SK-N-SH treated with all-trans-retinoic acid at 6 μM for 48 hours (cell line): ENCODE data around the gene DLG1.
A peak's percentile ranks its signal among the peaks of the same experiment; 100 is the strongest.

Experiments used
- ATAC-seq: fragments of 200-7000 bp; cut with Tn5 transposase; 3 replicates; pipeline ENCODE4 v1.9.1; 2020; ENCODE audit warnings: mild to moderate bottlenecking, moderate library complexity
- BACH2 ChIP-seq: fragments of 250-450 bp; sonication (Bioruptor Pico); IDR thresholded peaks from 2 replicates; pipeline ENCODE4 v1.9.0; 2021; ENCODE audit warnings: mild to moderate bottlenecking, borderline replicate concordance
- CSDC2 ChIP-seq: fragments of 250-450 bp; sonication (Bioruptor Pico); IDR thresholded peaks from 2 replicates; pipeline ENCODE4 v1.5.0; 2020; ENCODE audit warnings: mild to moderate bottlenecking, moderate library complexity
- ESRRG ChIP-seq: fragments of 250-450 bp; sonication (Bioruptor Pico); IDR thresholded peaks from 2 replicates; pipeline ENCODE4 v1.6.1; 2021; ENCODE audit warnings: mild to moderate bottlenecking
- GLIS3 ChIP-seq: fragments of 250-450 bp; sonication (Bioruptor Pico); IDR thresholded peaks from 2 replicates; pipeline ENCODE4 v1.5.0; 2020; ENCODE audit warnings: mild to moderate bottlenecking, moderate library complexity
- ISL1 ChIP-seq: fragments of 250-450 bp; sonication (Bioruptor Pico); IDR thresholded peaks from 2 replicates; pipeline ENCODE4 v2.1.2; 2022; ENCODE audit warnings: mild to moderate bottlenecking, moderate library complexity
- PPARA ChIP-seq: fragments of 250-450 bp; sonication (Bioruptor Pico); IDR thresholded peaks from 2 replicates; pipeline ENCODE4 v1.5.0; 2020; ENCODE audit warnings: mild to moderate bottlenecking, borderline replicate concordance
- RARB ChIP-seq: fragments of 250-450 bp; sonication (Bioruptor Pico); IDR thresholded peaks from 2 replicates; pipeline ENCODE4 v1.8.0; 2021; ENCODE audit warnings: mild to moderate bottlenecking, moderate library complexity
- SNAI2 ChIP-seq: fragments of 250-450 bp; sonication (Bioruptor Pico); IDR thresholded peaks from 2 replicates; pipeline ENCODE4 v1.5.0; 2020; ENCODE audit warnings: mild to moderate bottlenecking, moderate library complexity
- TOX ChIP-seq: fragments of 250-450 bp; sonication (Bioruptor Pico); IDR thresholded peaks from 2 replicates; pipeline ENCODE4 v1.8.0; 2021; ENCODE audit warnings: mild to moderate bottlenecking, moderate library complexity, borderline replicate concordance
- ZC3H10 ChIP-seq: fragments of 250-450 bp; sonication (Bioruptor Pico); IDR thresholded peaks from 2 replicates; pipeline ENCODE4 v1.5.1; 2021; ENCODE audit warnings: mild to moderate bottlenecking, moderate library complexity
- ZFP3 ChIP-seq: fragments of 250-450 bp; sonication (Bioruptor Pico); IDR thresholded peaks from 2 replicates; pipeline ENCODE4 v1.5.0; 2020; ENCODE audit warnings: mild to moderate bottlenecking, moderate library complexity
- ZFP30 ChIP-seq: fragments of 450-650 bp; formaldehyde crosslinking; IDR thresholded peaks from 2 replicates; pipeline ENCODE4 v1.5.0; 2022; ENCODE audit warnings: mild to moderate bottlenecking, moderate library complexity
- ZNF565 ChIP-seq: fragments of 450-650 bp; formaldehyde crosslinking; conservative IDR thresholded peaks from 2 replicates; pipeline ENCODE4 v1.5.0; 2020; ENCODE audit warnings: low read depth, mild to moderate bottlenecking, moderate library complexity
- ZNF8 ChIP-seq: fragments of 450-650 bp; formaldehyde crosslinking; IDR thresholded peaks from 2 replicates; pipeline ENCODE4 v1.5.0; 2020; ENCODE audit warnings: mild to moderate bottlenecking, moderate library complexity
- TF ChIP-seq, protein P1 (sequence below): fragments of 250-450 bp; sonication (Bioruptor Pico); IDR thresholded peaks from 2 replicates; pipeline ENCODE4 v1.5.1; 2020; ENCODE audit warnings: low read depth, mild to moderate bottlenecking, moderate library complexity
- TF ChIP-seq, protein P2 (sequence below): fragments of 250-450 bp; sonication (Bioruptor Pico); IDR thresholded peaks from 2 replicates; pipeline ENCODE4 v1.5.1; 2021; ENCODE audit warnings: mild to moderate bottlenecking, moderate library complexity
- TF ChIP-seq, protein P3 (sequence below): fragments of 250-450 bp; sonication (Bioruptor Pico); IDR thresholded peaks from 2 replicates; pipeline ENCODE4 v1.5.0; 2020; ENCODE audit warnings: mild to moderate bottlenecking, moderate library complexity
- TF ChIP-seq, protein P4 (sequence below): fragments of 250-450 bp; sonication (Bioruptor Pico); IDR thresholded peaks from 2 replicates; pipeline ENCODE4 v1.8.0; 2021; ENCODE audit warnings: low read depth, mild to moderate bottlenecking, moderate library complexity, borderline replicate concordance

Gene DLG1

DNA sequence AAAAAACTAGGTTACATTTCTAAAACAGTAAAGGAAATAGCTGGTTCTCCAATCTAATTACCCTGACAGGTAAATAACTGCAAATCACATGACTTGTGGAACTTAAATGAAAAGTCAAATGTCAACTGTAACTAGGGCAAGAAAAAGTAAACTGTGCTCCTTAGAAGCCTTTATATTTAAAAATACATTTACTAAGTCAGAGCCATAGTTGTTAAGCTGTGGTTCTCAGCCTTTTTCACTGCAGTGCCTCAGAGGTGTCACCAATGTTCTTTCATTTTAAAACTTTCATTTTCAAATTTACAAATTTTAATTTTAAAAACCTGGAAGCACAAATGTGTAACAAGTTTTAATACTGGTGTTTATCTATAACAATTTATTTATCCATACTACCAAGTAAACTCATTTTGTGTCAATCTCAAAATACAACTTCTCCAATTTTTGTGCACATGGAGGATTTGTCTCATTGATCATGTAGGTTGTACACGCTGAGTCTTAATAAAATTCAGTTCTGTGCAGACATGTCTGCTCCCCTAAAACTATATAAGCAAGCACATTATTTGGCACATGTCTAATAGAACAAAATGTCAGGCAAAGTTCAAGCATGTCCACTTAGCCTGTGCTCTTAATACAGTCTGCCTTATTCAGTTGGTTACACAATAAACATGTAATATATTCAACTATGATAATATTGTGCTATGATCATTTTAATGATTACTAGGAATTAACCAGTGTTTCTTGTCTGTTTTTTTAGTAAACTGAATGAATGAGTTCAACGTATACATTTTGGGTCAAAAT, 70.4 kb downstream of the DLG1 start (continued):
- TF ChIP-seq SNAI2 (CRISPR knock-in tag) = no peak
- TF ChIP-seq, all 23 proteins: peak for 0

DNA sequence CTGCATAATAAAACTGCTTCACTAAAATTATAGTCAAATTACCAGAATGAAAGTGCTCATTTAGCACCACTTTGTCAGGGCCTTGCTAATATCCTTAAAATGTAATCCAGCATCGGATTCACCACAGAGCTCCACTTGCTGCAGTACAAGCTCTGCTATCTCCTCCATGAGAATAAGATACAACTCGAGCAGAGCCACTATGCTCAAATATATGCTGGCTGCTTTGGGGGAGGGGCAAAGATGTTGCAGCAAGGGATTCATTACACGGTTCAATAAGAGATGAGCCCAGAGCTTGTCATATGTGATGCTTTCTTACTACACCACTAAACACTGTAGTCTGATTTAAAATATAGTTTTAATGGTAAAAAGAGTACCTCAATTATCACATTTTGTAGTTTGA, 72.2 kb downstream of the DLG1 start:
- peak; percentile 69 for ATAC-seq
- TF ChIP-seq, protein P1, sequence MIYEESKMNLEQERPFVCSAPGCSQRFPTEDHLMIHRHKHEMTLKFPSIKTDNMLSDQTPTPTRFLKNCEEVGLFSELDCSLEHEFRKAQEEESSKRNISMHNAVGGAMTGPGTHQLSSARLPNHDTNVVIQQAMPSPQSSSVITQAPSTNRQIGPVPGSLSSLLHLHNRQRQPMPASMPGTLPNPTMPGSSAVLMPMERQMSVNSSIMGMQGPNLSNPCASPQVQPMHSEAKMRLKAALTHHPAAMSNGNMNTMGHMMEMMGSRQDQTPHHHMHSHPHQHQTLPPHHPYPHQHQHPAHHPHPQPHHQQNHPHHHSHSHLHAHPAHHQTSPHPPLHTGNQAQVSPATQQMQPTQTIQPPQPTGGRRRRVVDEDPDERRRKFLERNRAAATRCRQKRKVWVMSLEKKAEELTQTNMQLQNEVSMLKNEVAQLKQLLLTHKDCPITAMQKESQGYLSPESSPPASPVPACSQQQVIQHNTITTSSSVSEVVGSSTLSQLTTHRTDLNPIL (CRISPR knock-in tag) = no peak
- no peak for TF ChIP-seq ZNF8 (CRISPR knock-in tag)
- no peak for TF ChIP-seq ZC3H10 (CRISPR knock-in tag)
- no peak for TF ChIP-seq PPARA (CRISPR knock-in tag)
- no peak for TF ChIP-seq ESRRG (CRISPR knock-in tag)
- no peak for TF ChIP-seq ZNF565 (CRISPR knock-in tag)

DNA sequence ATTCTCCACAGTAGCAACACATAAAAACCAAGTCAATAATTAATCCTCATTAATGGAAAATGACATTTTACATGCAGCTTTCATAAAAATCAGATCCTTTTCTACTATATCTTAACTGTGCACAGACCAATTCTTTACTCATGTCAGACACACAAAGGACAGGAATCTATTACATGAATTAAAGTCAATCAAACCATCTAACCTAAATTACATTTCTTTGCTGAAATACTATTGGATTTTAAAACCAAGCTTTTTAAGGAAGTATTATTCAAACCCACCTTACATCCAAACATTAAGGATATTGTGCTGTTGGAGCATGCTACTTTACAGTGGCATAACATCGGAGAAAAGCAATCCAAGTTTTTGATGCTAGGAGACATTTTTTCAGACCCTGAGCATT, 72.8 kb downstream of the DLG1 start:
- no peak for TF ChIP-seq RARB (CRISPR knock-in tag)
- TF ChIP-seq, protein P2, sequence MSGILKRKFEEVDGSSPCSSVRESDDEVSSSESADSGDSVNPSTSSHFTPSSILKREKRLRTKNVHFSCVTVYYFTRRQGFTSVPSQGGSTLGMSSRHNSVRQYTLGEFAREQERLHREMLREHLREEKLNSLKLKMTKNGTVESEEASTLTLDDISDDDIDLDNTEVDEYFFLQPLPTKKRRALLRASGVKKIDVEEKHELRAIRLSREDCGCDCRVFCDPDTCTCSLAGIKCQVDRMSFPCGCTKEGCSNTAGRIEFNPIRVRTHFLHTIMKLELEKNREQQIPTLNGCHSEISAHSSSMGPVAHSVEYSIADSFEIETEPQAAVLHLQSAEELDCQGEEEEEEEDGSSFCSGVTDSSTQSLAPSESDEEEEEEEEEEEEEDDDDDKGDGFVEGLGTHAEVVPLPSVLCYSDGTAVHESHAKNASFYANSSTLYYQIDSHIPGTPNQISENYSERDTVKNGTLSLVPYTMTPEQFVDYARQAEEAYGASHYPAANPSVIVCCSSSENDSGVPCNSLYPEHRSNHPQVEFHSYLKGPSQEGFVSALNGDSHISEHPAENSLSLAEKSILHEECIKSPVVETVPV (CRISPR knock-in tag) = no peak
- TF ChIP-seq ESRRG (CRISPR knock-in tag) = no peak
- no peak for TF ChIP-seq SNAI2 (CRISPR knock-in tag)
- TF ChIP-seq ZFP30 (CRISPR knock-in tag) = no peak
- ATAC-seq = peak; percentile 18; the same call in 2 of the 3 replicates

DNA sequence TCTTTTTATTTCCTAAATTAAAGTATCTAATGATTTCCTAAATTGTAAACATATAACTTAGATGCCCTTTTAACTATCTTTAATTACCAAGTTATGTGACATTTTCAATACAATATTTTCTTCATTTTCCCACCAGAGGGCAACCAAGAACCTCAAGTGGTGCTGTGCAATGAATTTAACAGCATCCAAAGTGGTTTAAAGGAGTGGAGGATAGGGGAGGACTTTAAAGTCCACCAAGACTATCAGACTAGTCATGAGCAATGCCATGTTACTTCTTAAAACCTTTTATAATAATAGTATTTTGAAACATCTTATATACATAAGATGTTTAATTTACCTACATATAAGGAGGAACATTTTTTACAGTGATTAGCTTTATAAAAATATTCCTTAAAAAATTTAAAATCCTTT, 74.4 kb downstream of the DLG1 start:
- peak; percentile 80 for ATAC-seq
- TF ChIP-seq ZFP30 (CRISPR knock-in tag) = peak; percentile 75
- no peak for TF ChIP-seq RARB (CRISPR knock-in tag)
- TF ChIP-seq PPARA (CRISPR knock-in tag) = no peak
- TF ChIP-seq, protein P2 (CRISPR knock-in tag) = no peak
- no peak for TF ChIP-seq ISL1 (CRISPR knock-in tag)
- no peak for TF ChIP-seq CSDC2
- TF ChIP-seq ZNF8 (CRISPR knock-in tag) = no peak
- TF ChIP-seq ZNF565 (CRISPR knock-in tag) = no peak
- TF ChIP-seq, protein P3, sequence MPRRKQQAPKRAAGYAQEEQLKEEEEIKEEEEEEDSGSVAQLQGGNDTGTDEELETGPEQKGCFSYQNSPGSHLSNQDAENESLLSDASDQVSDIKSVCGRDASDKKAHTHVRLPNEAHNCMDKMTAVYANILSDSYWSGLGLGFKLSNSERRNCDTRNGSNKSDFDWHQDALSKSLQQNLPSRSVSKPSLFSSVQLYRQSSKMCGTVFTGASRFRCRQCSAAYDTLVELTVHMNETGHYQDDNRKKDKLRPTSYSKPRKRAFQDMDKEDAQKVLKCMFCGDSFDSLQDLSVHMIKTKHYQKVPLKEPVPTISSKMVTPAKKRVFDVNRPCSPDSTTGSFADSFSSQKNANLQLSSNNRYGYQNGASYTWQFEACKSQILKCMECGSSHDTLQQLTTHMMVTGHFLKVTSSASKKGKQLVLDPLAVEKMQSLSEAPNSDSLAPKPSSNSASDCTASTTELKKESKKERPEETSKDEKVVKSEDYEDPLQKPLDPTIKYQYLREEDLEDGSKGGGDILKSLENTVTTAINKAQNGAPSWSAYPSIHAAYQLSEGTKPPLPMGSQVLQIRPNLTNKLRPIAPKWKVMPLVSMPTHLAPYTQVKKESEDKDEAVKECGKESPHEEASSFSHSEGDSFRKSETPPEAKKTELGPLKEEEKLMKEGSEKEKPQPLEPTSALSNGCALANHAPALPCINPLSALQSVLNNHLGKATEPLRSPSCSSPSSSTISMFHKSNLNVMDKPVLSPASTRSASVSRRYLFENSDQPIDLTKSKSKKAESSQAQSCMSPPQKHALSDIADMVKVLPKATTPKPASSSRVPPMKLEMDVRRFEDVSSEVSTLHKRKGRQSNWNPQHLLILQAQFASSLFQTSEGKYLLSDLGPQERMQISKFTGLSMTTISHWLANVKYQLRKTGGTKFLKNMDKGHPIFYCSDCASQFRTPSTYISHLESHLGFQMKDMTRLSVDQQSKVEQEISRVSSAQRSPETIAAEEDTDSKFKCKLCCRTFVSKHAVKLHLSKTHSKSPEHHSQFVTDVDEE (CRISPR knock-in tag) = no peak

DNA sequence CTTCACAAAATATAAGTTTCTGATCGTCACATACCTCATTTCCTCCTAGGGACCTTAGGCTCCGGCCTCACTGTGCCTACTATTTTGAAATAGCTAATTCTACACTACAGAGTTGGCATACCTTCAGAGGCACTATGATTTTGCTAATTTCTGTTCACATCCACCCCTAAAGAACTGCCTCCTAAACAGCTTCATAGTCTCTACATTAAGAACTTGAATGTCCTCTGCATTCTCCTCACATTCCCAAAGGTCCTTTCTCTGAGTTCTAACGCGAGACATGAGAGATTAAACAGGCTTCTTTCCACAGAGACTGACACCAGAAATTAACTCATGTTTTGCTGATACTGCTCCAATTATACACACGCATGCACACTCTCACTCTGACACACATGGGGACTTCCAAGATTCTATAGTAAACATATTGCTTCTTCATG, 75.5 kb downstream of the DLG1 start:
- no peak for TF ChIP-seq ZFP3
- TF ChIP-seq ESRRG (CRISPR knock-in tag) = no peak
- no peak for TF ChIP-seq RARB (CRISPR knock-in tag)
- TF ChIP-seq ZNF565 (CRISPR knock-in tag) = no peak
- no peak for TF ChIP-seq ZNF8 (CRISPR knock-in tag)
- TF ChIP-seq ZFP30 (CRISPR knock-in tag) = no peak
- TF ChIP-seq, protein P4, sequence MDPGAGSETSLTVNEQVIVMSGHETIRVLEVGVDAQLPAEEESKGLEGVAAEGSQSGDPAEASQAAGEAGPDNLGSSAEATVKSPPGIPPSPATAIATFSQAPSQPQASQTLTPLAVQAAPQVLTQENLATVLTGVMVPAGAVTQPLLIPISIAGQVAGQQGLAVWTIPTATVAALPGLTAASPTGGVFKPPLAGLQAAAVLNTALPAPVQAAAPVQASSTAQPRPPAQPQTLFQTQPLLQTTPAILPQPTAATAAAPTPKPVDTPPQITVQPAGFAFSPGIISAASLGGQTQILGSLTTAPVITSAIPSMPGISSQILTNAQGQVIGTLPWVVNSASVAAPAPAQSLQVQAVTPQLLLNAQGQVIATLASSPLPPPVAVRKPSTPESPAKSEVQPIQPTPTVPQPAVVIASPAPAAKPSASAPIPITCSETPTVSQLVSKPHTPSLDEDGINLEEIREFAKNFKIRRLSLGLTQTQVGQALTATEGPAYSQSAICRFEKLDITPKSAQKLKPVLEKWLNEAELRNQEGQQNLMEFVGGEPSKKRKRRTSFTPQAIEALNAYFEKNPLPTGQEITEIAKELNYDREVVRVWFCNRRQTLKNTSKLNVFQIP (CRISPR knock-in tag) = no peak
- TF ChIP-seq BACH2 = no peak
- TF ChIP-seq GLIS3 = no peak
- TF ChIP-seq SNAI2 (CRISPR knock-in tag) = no peak
- no peak for TF ChIP-seq TOX (CRISPR knock-in tag)
- no peak for ATAC-seq
